ENCODE measurements around the gene TMEM184B.

Gene TMEM184B

DNA sequence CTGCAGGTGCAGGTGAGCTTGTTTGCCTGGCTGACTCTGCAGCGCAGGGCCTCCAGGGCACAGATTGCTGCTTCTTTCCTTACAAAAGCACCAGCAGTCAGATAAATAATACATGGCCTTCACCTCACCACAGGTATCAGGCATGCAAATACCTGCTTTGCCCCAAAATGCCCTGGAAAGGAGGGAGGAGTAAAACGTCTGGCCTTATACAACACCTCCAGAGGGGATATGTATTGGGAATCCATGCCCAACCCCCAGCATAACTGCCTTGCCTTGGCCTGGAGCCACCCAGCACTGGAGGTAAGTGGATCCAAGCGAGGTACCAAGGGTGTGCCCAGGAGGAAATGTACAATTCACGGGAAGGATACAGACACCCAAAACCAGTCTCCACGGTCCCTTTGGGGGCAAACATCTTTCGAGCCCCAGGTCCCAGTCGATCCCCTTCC lies 860 bp downstream of the TMEM184B start:
- DNase-seq = no peak

DNA sequence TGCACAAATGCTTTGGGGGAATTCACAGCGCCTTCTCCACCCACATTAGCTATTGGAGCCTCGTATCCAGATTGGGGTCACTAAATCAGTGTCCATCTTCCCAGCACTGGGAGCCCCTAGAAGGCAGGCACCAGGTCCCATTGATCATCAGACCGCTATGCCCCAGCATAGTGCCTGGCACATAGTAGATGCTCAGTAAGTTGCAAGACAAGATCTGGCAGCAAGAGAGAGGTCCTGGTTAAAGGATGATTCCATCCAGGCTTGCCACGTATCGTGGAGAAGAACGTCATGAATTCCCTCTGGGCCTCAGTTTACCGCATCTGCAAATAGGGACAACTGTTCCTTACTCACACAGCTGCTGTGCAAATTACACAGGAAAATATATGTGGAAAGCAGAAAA lies 1.7 kb downstream of the TMEM184B start:
- DNase-seq = no peak

GRCh38 chr22:38270091-38270992 lies 2.5 kb downstream of the TMEM184B start:
- no peak for DNase-seq

GRCh38 chr22:38269466-38269865 lies 3.3 kb downstream of the TMEM184B start:
- no peak for DNase-seq

GRCh38 chr22:38267086-38267485 lies 5.7 kb downstream of the TMEM184B start:
- DNase-seq = no peak

GRCh38 chr22:38266120-38266519 lies 6.7 kb downstream of the TMEM184B start:
- no peak for DNase-seq

DNA sequence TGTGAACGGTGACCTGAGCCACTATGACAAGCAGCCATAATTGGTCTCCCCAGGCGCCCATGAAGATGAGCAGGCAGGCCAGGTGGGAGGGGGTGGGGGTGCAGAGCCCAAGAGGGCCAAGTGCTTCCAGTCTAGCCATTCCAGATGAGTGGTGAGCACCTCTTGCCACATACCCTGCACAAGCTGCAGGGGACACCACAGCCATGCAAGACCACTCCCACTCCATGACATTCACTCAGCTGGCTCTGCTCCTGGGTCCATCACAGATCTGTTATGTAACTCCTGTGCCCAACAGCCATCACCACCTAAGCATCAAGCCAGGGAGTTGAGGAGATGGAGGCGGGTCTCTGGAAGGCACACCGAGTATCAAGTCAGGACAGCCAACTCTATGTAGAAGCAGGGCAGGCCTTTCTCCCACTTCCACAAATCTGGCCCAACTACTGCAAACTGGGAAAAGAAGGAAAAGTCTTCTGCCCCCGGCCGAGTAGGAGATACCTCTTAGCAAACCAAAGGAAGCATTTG lies 8.4 kb downstream of the TMEM184B start:
- DNase-seq = no peak

DNA sequence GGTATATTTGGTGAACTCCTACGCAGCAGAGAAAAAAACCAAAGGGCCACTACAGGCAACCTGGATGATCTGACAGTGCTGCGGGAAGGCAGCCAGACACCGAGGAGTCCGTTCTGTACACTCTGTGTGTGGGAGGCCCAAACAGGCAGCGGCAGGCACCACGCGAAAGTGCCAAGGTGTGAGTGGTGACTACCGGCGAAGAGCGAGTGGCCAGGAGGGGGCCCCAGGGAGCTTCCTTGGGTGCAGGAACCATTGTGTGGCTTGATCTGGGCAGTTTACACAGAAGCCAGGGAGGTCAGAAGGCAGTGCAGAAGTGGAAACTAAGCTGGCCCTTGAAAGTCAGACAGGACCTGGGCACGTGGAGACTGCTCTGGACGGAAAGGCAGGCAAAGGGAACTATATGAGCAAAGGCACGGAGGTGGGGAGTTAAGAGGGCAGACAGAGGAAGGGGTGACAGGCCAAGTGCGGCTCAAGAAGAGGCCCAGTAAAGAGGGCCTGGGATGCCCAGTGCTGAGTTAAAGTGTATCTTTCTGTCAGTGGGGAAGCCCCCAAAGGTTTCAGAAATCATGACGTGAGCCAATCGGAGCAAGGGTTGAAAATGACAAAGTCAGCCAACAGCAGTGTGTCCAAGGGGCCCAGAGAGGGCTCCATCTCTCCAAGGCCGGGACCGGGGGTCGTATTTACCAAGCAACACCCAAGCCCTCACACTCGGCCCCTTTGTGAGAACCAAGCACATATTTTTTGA lies 10.6 kb downstream of the TMEM184B start:
- DNase-seq = no peak

DNA sequence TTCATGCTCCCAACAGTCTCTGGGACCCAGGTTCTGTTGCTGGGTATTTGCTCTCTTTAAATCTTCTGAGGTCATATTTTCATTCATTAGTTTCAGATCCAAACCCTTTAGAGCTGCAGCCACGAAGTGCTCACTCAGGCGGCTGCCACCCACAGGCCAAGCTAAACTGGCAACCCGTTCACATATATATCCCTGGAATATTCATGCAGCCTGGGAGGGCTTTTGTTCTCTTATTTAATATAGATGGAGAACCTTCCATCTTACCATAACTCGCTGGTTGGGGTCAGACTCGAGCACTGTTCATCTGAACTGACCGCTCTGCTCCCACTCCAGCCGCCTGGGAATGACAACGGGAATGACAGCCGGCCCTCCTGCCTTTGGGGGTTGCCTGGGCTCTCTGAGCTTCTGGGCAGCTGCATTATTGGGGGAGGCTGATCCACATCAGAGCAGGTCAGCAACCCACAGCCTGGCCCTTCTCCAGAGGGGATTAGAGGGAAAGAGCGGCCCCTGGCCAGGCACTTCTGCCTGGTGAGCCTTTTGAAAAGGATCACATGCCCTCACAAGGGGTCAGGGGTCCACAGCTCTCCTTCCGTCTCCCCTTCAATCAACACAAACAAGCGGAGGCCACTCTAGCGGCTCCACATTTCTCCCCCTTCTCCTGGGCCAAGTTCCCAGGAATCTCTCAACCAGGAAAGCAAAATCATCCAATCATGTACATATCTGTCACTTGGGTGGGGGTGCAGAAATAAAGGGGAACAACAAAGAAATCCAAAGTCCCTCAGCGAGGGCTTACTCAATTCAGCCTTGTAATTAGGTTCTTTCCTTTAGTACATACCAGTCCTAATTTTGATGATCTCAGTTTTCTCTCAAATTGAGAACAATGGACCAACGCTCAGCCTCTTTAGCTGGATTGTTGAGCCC lies 11.8 kb downstream of the TMEM184B start:
- DNase-seq = no peak

DNA sequence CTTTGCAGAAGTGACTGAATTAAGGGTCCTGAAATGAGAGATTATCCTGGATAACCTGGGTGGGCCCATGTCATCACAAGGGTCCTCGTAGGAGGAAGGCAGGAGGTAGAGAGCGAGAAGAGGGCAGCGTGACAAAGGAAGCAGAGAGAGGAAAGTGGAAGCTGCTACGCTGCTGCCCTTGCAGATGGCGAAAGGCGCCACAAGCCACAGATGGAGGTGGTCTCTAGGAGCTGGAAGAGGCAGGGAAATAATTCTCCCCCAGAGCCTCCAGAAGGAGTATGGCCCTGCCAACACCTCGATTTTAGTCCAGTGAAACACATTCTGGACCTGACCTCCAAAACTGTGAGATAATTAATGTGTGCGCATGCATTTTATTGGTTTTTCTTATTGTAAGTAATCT lies 13.4 kb downstream of the TMEM184B start:
- no peak for DNase-seq

DNA sequence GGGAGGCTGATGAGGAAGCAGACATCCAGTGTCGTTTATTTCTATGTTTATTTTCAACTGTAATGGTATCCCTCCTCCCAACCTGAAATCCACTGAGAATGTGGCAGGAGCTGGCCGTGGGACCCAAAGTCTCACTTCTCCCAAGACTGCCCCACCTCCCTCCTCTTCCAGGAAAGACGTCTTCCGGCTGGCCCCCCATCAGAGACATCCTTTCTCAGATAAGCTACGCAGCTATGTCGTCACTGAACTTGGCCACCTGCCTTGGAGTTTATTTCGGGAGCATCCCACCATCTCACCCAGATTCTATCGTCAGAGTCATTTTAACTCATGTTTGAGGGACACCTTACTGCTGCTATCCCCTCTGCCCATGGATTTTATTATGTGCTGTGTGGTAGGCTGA lies 13.9 kb downstream of the TMEM184B start:
- no peak for DNase-seq

GRCh38 chr22:38257650-38258250 lies 15.1 kb downstream of the TMEM184B start:
- DNase-seq = no peak

DNA sequence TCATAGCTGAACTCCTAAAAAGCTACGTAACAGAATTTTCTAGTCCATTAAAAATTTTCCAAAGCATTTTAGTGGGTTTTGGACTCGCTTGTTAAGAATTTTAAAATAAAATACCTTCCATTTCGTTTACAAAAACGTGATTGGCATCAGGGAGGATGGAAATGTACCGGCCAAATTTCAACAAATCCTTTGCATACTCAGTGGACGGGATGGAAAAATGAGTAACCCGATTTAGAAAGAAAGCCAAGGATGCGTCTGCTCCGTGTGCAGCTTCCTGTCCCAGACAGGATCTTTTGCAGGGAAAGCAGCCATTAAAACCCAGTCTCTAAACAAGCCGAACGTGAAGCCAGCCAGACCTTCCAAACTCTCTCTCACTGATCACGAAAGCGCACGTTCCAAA lies 15.6 kb downstream of the TMEM184B start:
- DNase-seq = no peak

DNA sequence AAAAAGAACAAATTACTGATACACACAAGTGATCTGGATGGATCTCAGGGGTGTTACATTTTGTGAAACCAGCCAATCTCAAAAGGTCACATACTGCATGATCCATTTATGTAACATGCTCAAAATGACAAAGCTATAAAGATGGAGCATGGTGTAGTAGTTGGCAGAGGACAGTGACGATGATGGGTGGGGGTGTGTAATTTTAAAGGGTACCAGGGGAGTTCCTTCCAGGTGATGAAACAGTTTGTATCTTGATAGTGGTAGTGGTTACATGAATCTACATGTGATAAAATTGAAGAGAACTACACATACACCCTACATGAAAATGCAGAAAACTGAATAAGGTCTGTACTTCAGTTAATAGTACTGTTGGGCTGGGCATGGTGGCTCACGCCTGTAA lies 17.1 kb downstream of the TMEM184B start:
- no peak for DNase-seq

- DNase-seq = no peak
Measured at GRCh38 chr22:38251341-38251692, 21.5 kb downstream of the TMEM184B start.

DNA sequence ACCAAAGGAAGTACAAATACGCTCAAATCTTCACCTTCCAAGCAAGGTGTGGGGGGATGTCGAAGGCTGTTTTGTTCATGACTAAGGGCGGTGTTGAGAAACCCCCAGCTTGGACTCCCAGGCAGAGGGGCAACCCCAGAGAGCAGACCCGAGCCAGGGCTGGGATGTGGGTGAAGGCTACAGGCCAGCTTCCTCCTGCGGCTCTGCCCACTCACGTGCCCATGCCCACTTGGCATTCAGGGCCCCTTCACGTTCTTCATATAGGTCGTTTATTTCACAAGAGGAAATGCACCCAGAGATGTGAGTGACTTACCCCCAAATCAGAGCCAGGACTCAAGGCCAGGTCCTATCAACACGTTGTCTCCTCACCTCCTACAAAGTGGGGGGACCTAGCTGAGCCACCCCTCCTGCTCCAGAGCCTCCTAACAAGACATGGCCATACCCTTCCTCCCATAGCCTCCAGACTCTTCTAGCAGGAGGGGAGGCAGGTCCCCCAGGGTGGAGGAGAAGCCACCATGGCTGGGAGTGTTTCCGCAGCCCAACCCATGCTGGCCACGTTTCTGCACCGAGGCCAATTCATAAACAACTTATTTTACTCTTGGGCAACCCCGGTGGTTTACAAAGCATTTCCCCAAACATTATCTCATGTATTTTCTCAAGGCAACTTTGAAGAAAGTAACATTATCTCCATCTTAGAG lies 22.0 kb downstream of the TMEM184B start:
- no peak for DNase-seq

DNA sequence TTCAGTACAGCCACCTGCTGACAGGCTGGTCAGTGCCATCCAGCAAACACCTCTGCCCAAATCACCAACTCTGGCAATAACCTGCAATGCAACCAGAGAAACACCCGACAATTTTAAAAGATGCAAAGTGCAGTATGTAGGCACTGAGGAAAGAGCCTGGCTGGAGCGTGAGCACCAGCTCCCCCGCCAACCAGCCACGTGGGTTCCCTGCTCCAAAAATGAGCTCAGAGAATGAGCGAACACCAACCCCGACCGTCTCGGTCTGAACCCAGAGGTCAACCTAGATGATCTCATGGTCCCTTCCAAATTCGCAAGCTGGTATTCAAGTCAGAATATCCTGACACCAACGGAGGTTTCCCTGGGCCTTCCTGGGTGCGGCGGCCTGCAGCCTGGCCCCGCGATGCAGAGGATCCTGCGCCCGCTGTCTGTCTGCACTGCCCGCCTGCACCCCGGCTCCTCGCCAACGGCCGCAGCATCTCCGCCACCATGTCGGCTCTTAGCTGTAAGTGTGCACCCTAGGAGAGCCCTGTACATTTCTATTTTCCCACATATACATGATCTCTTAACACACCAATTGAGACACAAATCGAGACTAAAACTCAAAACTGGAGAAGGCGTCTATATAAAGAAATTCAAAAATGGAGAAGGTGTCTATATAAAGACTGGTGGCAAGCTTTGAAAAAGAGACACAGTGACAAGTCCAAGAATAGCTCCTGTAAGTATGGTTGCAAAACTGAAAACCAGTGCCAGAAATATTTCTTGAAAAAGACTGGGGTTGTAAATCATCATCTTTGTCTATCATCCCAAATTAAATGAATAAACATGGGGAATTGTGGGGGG lies 22.8 kb downstream of the TMEM184B start:
- no peak for DNase-seq

DNA sequence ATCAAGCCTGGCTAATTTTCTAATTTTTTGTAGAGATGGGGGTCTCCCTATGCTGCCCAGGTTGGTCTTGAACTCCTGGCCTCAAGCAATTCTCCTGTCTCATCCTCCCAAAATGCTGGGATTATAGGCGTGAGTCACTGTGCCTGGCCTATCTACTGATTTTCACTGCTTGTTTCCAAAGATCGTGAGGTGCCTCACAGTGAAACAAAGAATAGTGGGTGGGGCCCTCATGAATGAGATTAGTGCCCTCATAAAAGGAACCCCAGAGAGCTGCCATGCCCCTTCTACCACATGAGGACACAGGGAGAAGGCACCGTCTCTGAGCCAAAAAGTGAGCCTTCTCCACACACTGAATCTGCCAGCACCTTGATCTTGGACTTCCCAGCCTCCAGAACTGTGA lies 23.5 kb downstream of the TMEM184B start:
- DNase-seq = no peak

- DNase-seq = no peak
Measured at GRCh38 chr22:38248280-38248679, 24.5 kb downstream of the TMEM184B start.

DNA sequence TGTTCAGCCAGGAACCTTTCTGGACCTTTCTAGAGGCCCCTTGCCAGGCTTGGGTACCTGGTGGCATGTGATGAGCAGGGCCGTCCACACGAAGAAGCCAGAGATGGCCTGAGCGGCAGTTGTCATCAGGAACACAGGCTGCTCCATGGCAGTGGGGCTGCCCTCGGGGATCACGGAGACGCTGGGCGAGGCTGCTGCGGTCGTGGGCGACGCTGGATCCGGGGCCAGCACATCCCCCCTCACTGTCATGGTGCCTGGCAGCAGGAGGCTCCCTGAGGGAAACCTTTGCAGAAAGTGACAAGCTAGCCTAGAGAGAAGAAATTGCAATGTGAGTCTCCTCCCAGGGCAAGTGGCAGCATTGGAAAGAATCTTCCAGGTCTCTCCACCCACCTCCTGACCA lies 25.1 kb downstream of the TMEM184B start:
- no peak for DNase-seq

DNA sequence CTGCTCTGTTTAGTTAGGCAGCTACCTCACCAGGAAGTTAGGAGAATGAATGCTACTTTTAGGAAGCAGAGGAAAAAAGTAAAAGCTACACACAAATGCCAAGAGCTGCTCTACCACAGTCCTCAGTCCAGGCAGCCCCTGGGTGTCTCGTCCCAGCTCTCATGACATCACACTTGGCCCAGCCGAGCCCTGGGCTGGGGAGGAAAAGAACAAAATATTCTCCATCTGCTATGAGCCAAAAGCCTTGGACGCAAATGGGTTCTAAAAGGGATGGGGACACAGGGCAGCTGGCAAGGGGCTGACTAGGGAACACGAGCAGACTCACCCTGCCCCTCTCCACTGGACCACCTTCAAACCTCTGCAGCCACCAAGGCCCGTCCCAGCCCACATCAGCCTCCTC lies 26.1 kb downstream of the TMEM184B start:
- no peak for DNase-seq

Measured in NCI-H524 treated with DMSO at 0.1 percent for 48 hours (cell line).